SW480 (cell line): ENCODE data around the gene NCAPH2.

Experiments used
- DNase-seq: peaks from one replicate; pipeline ENCODE4 v3.0.0-alpha.2; 2016; ENCODE audit warnings: low spot score

Gene NCAPH2

GRCh38 chr22:50548921-50549790 lies 41.1 kb downstream of the NCAPH2 start:
- DNase-seq: no peak

GRCh38 chr22:50550395-50550794 lies 42.4 kb downstream of the NCAPH2 start:
- no peak for DNase-seq

GRCh38 chr22:50551160-50551752 lies 43.2 kb downstream of the NCAPH2 start:
- no peak for DNase-seq

- no peak for DNase-seq
Observed at GRCh38 chr22:50553310-50553709, 45.3 kb downstream of the NCAPH2 start.

GRCh38 chr22:50556703-50557102 lies 48.7 kb downstream of the NCAPH2 start:
- DNase-seq: no peak

- DNase-seq: no peak
Observed at GRCh38 chr22:50560034-50560433, 52.0 kb downstream of the NCAPH2 start.

GRCh38 chr22:50561401-50562358 lies 53.7 kb downstream of the NCAPH2 start:
- peak; percentile 27 for DNase-seq

GRCh38 chr22:50562523-50563412 lies 54.7 kb downstream of the NCAPH2 start, which contains the start of gene SYCE3:
SYCE3 (minus strand) TSS chr22:50562919; CDS start chr22:50556405, 6,514 bp downstream.
- DNase-seq: peak; percentile 93

- no peak for DNase-seq
Observed at GRCh38 chr22:50563413-50564160, 55.6 kb downstream of the NCAPH2 start.

GRCh38 chr22:50564289-50564688 lies 56.3 kb downstream of the NCAPH2 start:
- DNase-seq: no peak

GRCh38 chr22:50567721-50568252 lies 59.8 kb downstream of the NCAPH2 start:
- no peak for DNase-seq

GRCh38 chr22:50568626-50569025 lies 60.6 kb downstream of the NCAPH2 start:
- DNase-seq: no peak

- no peak for DNase-seq
Observed at GRCh38 chr22:50569041-50569459, 61.0 kb downstream of the NCAPH2 start.

GRCh38 chr22:50569896-50570535 lies 62.0 kb downstream of the NCAPH2 start:
- no peak for DNase-seq

GRCh38 chr22:50570861-50571260 lies 62.8 kb downstream of the NCAPH2 start:
- DNase-seq: no peak

- DNase-seq: no peak
Observed at GRCh38 chr22:50571264-50572175, 63.5 kb downstream of the NCAPH2 start.

GRCh38 chr22:50572965-50573364 lies 64.9 kb downstream of the NCAPH2 start:
- DNase-seq: no peak
